M059J (cell line): Measurements from ENCODE around the gene URB1. TPM values are rescaled to one million over a fixed set of nuclear protein-coding genes. Genes with fewer than 3 reads are reported as not detected.
"Not testable (repeated sequence)": the region's sequence is repeated elsewhere in the genome, so short reads cannot be mapped to it uniquely, and the experiment has no call there.

Experiments
- DNase-seq: peaks from one replicate; pipeline ENCODE4 v3.0.0-alpha.2; 2012; ENCODE audit warnings: low read depth
- total RNA-seq: library from RNA; depleted of rRNA; stranded (reverse); fragments of >200 nt; shearing (Covaris generic); gene quantifications from 2 replicates; pipeline ENCODE4 v1.2.3, GENCODE V29; 2014

Gene URB1
- total RNA-seq, 1 experiment from 2014 or later, result 18.1 TPM

DNA sequence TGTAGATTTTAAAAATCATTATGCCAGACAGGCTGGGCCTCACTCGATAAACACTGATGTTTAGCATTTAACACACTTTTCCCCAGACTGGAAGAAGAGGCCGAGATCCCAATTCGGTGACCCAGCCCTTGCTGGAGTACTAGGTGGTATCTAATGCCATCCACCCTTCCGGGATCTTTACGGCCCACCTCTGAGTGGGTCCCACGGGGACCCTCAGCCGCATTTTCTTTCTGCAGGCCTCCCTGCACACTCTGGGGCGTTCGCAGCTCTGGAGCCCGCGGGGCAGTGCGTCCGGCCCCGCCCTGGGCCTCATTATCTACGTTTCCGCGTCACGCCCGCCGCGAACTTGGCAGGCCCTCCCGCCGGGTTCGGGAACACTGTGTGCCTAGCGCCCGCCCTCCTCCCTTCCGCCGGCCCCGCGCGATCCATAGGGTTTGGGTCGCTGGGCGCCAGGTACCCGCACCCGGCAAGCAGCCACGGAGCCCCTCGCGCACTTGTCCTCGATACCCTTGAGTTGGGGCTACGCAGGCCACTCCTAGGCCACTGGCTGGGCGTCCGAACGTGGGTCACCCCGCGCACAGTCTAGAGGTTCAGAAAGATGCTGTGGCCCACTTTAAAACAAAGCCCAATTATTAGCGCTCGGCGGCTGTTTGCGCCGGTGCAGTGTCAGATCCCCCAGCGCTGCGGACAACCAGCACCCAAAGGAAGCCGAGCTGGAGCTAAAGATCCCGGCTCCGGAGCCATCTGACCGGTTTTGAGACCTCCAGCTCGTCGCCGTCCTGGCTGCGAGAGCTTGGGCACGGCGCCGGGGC lies 18.7 kb upstream of the URB1 start:
- peak; percentile 56 for DNase-seq

DNA sequence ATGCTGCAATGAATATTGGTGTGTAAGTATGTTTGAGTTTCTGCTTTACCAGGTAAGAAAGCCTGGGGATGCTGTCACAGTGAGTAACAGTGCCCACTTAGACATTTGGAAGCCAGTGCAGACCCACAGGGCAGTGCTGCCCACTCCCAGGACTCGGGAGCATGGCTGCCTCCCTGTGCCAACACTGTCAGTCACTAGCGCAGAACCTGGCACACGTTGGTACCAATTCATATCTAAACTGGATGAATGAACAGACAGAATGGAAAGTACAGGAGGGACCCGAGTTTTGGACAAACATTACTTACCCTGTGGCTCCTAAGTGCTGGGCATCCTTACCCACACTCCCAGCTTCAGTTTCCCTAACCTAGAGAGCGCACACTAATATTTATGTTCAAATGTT lies 18.1 kb upstream of the URB1 start:
- DNase-seq, result no peak

- no peak for DNase-seq
These were observed 17.5 kb upstream of the URB1 start for GRCh38 chr21:32410291-32410690.

DNA sequence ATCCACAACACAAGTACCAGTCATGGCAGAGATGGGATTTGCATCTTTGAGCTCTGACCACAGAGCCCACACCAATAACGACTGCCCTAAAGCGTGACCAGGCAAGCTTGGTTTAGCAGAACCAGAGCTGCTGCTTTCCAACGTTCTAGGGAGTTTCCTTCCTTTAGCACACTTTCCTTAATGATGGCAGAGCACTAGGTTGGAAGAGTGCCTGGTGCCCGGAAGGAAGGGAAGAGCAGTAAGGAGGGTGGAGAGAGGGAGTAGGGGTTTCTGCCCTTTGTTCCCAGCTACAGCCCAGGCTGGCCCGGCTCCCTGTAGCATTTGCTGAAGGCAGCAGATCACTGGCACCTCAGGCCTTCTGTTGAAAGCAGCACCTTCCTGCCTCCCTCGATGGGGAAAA lies 13.6 kb upstream of the URB1 start:
- DNase-seq, result no peak

DNA sequence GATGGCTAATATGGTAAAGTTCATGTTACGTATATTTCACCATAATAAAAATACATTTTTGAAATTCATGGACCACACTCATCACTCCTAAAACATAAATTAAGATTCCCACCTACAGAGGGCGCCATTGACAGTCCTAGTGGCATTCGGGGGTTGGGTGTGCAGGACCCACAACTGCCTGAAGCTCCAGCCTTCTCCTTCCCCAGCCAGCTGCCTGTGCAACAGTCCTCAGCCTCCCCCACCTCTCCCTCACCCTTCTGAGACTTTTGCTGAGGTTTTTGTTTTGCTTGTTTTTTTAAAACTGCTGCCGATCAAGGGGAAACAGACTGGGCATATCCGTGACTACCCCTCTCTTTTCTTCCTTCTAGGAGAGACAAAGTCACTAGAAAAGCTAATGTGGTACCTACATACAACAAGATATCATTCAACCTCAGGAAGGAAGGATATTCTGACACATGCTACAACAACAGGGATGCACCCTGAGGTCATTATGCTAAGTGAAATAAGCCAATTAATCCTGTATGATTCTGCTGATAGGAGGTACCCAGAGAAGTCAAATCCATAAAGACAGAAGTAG lies 10.5 kb upstream of the URB1 start:
- DNase-seq, result peak; percentile 75

DNA sequence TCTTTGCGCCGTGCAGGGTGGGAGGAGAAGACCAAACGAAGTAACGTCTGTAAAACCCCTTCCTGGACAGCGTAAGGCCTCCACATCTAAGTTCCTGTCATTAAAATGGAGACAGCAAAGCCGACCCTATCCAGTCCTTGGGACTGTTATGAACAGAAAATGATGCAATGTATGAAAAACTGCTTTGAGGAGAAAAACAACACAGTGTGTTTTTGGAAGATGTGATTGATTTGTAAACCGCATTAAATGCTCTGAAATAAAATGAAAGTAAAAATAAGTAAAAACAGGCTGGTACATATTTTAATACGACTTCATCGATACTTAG lies 827 bp upstream of the URB1 start:
- no peak for DNase-seq

GRCh38 chr21:32392299-32392879 lies 423 bp downstream of the URB1 start:
- DNase-seq, result peak; percentile 39

GRCh38 chr21:32391755-32392154 lies 1.1 kb downstream of the URB1 start:
- no peak for DNase-seq

DNA sequence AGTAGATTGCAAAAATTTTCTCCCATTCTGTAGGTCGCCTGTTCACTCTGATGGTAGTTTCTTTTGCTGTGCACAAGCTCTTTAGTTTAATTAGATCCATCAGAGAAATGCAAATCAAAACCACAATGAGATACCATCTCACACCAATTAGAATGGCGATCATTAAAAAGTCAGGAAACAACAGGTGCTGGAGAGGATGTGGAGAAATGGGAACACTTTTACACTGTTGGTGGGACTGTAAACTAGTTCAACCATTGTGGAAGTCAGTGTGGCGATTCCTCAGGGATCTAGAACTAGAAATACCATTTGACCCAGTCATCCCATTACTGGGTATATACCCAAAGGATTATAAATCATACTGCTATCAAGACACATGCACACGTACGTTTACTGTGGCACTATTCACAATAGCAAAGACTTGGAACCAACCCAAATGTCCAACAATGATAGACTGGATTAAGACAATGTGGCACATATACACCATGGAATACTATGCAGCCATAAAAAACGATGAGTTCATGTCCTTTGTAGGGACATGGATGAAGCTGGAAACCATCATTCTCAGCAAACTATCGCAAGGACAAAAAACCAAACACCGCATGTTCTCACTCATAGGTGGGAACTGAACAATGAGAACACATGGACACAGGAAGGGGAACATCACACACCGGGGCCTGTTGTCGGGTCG lies 2.1 kb downstream of the URB1 start:
- DNase-seq, result not testable (repeated sequence)

- DNase-seq, result peak; percentile 28
These were observed 3.3 kb downstream of the URB1 start for GRCh38 chr21:32389337-32390015.

DNA sequence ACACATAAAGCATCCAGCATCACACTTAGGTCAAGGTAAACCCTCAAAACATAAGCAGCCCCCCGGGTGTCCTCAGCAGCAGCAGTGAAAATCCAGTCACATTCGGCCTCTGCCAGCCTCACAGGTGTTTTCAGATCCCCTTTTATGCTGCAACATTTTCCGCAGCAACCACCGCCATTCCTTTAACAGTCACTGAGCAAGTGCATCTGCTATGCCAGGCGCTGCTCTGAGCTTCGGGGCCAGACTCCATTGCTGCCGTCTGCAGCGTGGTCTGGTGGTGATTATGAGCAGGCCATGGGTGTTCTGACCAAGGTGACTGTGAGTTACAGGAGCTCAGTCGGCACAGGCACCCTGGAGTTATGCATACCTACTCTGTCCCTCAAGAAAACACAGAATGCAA lies 4.5 kb downstream of the URB1 start:
- DNase-seq, result no peak

DNA sequence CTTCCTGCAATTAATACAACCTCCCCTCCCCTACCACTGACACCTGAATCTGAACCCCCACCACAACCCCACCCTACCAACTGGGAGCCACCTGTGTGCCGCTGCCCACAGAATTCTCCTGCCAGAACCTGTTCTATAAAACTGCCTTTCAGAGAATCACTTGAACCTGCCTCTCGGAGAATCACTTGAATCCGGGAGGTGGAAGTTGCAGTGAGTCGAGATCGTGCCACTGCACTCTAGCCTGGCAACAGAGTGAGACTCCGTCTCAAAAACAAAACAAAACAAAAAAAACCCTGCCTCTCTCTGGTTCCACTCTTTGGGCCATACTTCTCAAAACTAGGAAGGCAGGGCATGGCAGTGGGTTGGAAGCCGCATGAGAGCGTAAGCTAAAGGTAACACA lies 5.7 kb downstream of the URB1 start:
- no peak for DNase-seq

DNA sequence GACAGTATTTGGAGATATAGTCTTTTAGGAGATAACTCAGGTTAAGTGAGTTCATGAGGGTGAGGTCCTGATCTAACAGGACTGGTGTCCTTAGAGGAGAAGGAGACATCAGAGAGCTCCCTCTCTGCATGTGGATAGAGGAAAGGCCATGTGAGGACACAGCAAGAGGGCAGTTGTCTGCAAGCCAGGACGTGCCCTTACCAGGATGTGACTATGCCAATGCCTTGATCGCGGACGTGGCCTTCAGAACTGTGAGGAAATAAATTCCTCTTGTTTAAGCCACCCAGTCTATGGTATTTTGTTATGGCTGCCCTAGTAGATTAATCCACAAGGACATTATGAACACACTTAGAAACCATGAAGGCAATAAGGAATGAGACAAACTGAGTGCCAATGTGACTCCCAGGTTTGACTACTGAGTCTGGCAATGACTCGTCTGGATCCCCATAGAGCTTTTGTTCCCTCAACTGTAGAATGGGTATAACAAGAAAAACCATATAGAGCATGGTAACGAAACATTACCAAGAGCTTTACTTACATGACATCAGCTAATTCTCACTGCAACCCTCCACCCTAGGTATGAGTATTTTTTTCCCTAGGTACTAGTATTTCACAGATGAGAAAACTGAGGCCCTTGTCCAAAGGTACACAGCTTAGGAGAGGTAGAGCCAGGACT lies 6.5 kb downstream of the URB1 start:
- DNase-seq, result peak; percentile 86

- DNase-seq, result peak; percentile 53
These were observed 9.0 kb downstream of the URB1 start for GRCh38 chr21:32383812-32384211.

GRCh38 chr21:32382108-32382644 lies 10.6 kb downstream of the URB1 start:
- DNase-seq, result peak; percentile 96

DNA sequence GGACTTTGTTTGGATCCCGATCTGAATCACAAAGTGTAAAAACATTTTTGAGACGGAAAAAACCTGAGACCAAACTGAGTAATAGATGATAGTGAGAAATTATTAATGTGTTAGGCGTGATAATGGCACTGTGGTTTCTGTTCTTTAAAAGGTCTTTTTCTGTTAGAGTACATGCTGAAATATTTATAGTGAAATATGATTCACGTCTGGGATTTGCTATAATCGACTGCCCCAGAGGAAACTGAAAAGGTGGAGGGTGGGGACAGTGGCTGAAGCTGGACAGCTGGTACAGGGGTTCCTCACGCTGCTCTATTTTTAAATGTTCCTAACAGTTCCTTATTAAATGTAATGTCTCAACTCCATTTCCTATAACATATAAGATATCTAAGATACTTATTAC lies 11.2 kb downstream of the URB1 start:
- DNase-seq, result no peak

- DNase-seq, result no peak
These were observed 11.9 kb downstream of the URB1 start for GRCh38 chr21:32380940-32381339.

DNA sequence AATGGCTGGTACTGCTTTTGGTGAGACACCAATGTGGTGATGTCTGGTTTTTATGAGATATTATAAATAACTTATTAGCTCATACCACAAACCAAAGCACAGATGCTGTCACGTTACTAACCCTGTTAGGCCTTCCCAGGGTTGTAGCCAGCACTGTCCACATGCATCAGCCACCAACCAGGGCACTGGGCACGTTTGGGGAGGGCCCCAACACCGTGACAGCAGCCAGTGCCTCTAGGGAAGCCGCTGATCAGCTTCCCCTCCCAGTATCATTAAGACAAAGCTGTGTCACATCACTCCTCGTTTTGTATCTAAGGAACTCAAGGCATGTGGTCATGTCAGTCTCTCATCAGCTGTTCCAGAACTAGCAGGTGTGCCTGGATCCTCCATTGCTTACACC lies 13.9 kb downstream of the URB1 start:
- DNase-seq, result no peak

- DNase-seq, result no peak
These were observed 14.8 kb downstream of the URB1 start for GRCh38 chr21:32377991-32378390.

DNA sequence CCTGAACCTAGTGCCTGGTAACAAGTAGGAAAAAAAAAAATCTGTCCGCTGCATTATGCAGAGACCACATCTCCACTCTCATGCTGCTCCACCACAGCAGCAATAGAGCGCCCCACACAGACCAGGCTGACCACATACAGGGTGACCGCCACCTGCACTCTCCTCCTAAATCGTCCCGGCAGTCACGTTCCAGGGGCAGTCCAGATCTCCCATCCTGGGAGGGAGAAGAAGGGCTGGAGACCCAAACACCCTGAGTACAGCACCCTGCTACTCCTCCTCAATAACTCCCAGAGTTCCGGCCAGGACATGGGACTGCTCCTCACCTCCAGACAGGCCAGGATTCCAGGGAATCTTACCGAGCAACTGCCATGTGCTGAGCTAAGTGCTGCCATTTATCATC lies 15.3 kb downstream of the URB1 start:
- no peak for DNase-seq

GRCh38 chr21:32372755-32373154 lies 20.1 kb downstream of the URB1 start:
- DNase-seq, result peak; percentile 26
